HG03045 (cell line): ENCODE results near the gene SELENOK.

Experiments
- ATAC-seq: cut with Tn5 transposase; IDR thresholded peaks from one replicate; pipeline ENCODE4 v1.9.1; 2021; ENCODE audit warnings: mild to moderate bottlenecking, moderate library complexity; ENCODE audit not compliant: unreplicated experiment

The SELENOK gene

DNA sequence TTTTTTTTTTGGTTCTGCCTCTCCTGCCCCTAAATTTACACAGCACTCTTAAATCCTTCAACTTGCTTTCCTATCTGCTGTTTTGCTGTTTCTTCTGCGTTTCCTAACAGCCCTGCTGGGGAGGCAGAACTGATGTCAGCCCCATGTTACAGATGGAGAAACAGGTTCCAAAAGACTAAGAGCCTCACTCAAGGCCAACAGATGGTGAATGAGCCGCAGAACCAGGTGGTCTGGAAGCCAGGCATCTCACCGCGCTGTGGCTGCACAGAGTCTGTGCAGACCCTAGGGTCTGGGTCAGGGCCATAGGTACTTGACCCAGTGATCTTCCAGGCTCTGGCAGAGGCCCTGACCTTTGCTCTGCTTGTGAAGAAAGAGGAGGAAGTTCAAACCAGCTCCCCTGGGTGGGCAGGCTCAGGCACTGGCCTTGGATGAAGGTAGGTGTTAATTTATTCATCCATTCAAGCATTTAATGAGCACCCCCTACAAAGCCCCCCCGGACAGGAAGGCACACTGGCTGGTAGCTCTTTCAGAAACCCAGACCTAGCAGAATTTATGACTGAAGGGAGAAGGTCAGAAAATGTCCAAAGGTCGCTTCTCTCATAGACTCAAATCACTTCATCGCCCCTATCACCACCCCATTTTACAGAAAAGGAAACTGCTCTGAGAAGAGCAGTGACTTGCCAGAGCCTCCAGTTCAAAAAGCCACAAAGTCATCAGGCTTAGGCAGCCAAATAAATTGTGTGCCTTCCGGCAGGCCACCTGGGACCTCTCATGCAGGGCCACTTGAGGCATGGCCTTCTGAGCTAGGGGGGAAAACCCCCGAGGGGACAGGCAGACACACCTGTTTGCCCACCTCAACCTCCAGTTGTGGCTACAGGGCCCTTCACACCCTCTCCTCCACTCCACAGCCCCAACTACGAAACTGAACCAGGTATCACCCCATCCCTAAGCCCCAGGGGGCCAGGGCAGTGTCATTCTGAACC is 48.2 kb downstream of the SELENOK start:
- no peak for ATAC-seq

DNA sequence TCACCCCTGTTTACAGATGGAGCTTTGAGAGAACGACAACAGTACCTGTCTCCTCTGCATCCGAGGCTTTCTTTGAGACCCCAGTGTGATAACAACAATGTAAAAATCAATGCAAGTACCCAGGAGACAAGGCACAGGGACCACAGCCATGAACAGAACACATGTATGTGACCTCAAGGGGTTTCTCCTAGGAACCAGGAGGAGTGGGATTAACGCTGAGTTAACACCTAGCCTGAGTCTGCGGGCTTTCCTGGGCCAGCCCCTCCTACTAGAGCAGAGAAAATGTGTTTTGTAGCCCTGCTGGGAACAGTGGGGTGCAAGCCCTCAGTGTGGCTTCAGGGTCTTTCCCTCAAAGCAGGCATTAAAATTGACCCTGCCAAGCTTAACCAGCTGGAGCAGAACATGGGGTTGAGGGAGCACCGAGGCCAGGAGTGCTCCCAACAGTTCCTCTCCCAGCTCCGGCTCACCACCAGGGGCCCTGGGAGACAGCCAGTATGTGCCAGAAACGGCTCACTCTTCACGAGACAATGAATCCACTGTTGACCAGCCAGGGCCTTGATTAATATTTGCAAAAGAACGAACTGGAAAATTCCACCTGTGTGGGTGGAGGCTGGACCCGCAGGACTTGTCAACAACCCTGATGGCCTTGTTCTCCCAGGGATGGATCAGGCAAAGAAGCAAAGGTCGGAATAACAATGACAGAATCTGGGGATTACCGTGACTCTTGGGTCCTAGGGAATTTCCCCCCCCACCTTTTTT is 49.0 kb downstream of the SELENOK start:
- ATAC-seq, result no peak

DNA sequence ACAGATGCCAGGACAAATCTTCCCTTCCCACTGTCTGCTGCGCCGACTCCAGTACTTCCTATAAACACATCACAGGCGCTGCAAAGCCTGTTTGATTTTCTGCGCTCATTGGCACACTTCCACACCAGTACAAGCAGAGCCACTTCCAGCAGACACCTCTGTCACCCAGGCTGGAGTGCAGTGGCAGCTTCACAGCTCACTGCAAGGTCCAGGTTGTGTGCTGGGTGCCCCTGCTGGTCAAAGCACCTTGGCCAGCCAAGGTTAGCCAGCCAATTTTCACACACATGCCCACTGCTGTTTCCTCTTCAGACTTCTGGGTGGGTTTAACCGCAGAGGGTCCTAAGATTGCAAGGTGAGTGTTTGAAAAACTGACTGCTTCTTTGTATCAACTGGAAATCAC is 50.4 kb downstream of the SELENOK start:
- no peak for ATAC-seq

DNA sequence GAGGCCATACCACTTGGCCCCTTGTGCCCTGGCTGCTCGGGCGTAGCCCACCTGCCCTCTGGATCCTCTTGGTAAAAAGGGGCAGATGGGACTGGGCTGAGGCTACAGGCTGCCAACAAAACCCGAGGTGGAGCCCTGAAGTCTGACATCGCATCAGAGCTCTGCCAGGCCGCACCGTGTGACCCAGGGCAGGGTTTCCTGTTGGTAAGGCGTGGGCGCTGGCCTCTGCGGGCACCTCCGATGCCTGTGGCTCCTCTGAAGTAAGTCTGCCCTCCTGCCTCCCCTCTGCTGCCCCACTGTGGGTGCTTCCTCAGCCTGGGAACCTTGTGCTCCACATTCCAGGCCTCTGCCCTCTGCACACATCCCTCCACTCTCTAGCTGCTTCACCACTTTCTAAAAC is 54.3 kb downstream of the SELENOK start:
- no peak for ATAC-seq

DNA sequence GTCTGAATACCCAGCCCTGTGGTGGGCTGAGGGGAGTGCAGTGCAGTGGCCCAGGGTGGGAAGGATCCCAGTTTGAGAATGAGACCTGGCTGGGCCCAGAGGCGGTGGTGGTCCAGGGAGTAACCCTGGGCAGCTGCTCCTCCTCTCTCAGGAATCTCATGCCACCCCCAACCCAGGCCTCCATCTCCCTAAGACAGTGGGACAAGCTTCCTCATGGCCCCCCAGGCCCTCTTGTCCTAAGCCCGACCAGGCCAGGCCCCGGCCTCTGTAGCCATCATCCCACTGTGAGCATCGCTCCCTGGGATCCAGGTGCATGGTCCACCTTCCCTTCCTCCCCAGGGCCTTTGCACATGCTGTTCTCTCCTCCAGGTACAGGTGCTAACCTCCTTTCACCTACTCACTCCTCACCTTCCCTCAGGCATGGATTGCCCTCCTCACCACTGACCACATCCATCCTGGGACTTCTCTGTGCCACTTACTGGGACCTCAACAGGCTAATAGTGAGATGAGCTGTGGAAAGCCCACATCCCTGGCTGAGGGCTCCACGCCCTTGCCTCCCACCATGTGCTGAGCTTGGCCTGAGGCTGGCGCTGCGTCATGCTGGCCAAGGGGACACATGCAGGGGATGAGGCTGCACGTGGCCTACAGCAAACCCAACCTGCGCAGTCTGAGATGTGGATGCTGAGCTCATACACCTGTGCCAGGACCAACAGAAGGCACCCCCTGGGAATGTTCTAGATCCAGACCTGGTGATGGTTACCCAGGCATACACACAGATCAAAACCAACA is 55.4 kb downstream of the SELENOK start:
- no peak for ATAC-seq

DNA sequence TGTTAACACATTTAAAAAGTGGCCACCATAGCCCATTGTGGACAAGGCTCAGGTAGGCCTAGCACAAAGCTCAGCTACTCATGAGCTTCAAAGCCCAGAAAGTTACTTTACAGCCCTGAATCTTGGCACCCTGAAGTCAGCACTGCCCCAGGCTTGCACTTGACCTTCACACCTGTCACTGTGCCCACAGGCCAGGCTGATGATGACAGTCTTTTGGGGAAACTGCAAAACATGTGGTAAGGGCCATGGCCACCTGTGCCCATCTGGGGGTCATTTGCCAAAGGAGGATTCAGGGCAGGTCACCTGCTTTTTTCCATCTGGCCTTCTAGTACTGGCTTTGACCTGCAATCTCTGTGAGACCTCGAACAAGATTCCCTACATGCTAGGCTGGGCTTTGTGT is 56.4 kb downstream of the SELENOK start:
- ATAC-seq, result no peak

DNA sequence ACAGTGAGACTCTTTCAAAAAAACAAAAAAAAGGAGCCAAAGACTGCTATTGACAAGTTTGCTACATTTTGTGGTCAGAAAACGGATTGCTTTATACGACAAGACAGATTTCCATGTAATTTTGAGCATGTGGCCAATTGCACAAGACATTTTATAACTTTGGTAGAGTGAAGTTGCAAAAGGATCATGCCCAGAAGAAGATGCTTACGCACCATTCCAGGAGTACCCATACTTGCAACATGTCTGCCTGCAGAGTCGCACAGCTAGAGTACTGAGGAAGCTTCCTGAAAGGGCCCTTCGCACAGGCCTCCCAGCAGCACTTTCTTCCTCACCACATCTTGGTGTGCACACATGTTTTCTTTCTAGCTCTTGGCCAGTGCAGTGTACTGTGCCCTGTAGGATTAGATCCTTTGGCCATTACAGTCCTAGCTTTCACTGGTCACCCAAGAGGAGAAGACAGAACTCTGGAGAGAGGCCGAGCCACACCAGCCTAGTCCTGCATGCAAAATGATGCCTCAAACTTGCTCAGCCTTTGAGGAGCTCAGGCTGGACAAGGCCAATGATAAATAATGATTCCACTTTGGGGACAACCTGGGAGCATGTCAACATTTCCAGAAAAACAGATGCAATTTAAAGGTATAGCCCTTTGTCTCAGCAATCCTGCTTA is 57.1 kb downstream of the SELENOK start:
- no peak for ATAC-seq
